Ovary (tissue), 9 donors: ENCODE results near the gene PHF14. TPM values are rescaled to one million over a fixed set of nuclear protein-coding genes. Genes with fewer than 3 reads are reported as not detected.

Experiments used
- DNase-seq, 5 donors: peaks; one replicate each; pipeline ENCODE4 v3.0.0-alpha.2; 2019 to 2020
- H3K27ac ChIP-seq, 2 donors: fragments of 200-600 bp; one replicate each; pipeline versions ENCODE4 v1.5.1 to v1.8.0; 2019 to 2022
- H3K27me3 ChIP-seq: fragments of 200-600 bp; one replicate; pipeline ENCODE4 v1.8.0; 2022
- H3K36me3 ChIP-seq: fragments of 200-600 bp; sonication (generic); one replicate; pipeline ENCODE4 v1.5.1; 2019
- H3K4me1 ChIP-seq: one replicate; pipeline ENCODE4 v1.8.1; 2013; ENCODE audit warnings: mild to moderate bottlenecking, moderate library complexity; ENCODE audit not compliant: insufficient read depth
- H3K4me3 ChIP-seq: fragments of 200-600 bp; sonication (generic); one replicate; pipeline ENCODE4 v1.5.1; 2017
- H3K9me3 ChIP-seq, 2 donors: fragments of 200-600 bp in 1 of 2; sonication (generic) in 1 of 2; one replicate each; pipeline versions ENCODE4 v1.5.1 to v1.8.1; 2013 to 2019; ENCODE audit warnings: mild to moderate bottlenecking in 1 of 2, moderate library complexity in 1 of 2
- EP300 ChIP-seq: sonication (generic); formaldehyde crosslinking; IDR thresholded peaks from one replicate; pipeline ENCODE4 v1.6.1; 2017; ENCODE audit warnings: antibody characterized with exemption
- POLR2A ChIP-seq: fragments of 450-650 bp; IDR thresholded peaks from one replicate; pipeline ENCODE4 v1.6.1; 2017; ENCODE audit warnings: antibody characterized with exemption, mild to moderate bottlenecking, moderate library complexity
- WGBS, 3 donors: extraction: QIAGEN DNeasy Blood & Tissue Kit in 1 of 3; methylation state at CpG; one replicate each; pipeline versions ENCODE4 v1.1.5 to v1.1.7; 2013 to 2017; 5-methylcytosine and 5-hydroxymethylcytosine counted together
- intact Hi-C, 4 donors: fragments of 100-400 bp; cut with DNase I; formaldehyde crosslinking; loops; one replicate each; pipeline versions ENCODE4 v1.11.0 to v1.15.1; 2022 to 2023
- polyA plus RNA-seq, 2 donors: library from polyadenylated mRNA; stranded (reverse); fragments of 200-250 nt in 1 of 2; fragments of 350-450 nt in 1 of 2; fragmentation: Illumina TruSeq in 1 of 2; extraction: RNeasy Lipid Tissue Mini Kit (QIAGEN cat#74804) in 1 of 2; gene quantifications; one replicate each; pipeline ENCODE4 v1.2.3, GENCODE V29; 2013 to 2014
- total RNA-seq, 7 donors: library from RNA; depleted of rRNA in 2 of 7; stranded (reverse); fragments of >200 nt in 2 of 7; fragmentation: NEBNext Ultra II Directional in 3 of 7; extraction: Animal tissue kit (Norgen Biotek cat#: 25700) in 3 of 7; gene quantifications; one replicate each; pipeline versions ENCODE4 v1.1.0 to v1.2.4, GENCODE V29; 2016 to 2023
- TF ChIP-seq, protein P1 (sequence below), 3 donors: fragments of 450-650 bp in 2 of 3; fragments of 200-600 bp in 1 of 3; IDR thresholded peaks; one replicate each; pipeline versions ENCODE4 v1.5.1 to v1.8.0; 2016 to 2022; ENCODE audit warnings: antibody characterized with exemption in 3 of 3, mild to moderate bottlenecking in 1 of 3
- donor health status: DM: no; HTN: no; CAD: no; lungs with moderate emphysema.
- donor health status: DM: no; HTN: no; CAD: no.
- donor health status: Bipolar disorder and iron deficiency.
- donor health status: DM: yes; HTN: yes; CAD: no.
- donor health status: DM: no; HTN: no; CAD: no.
- donor health status: DM: yes; HTN: yes; CAD: no.

PHF14 gene
- total and polyA plus RNA-seq, 9 donors: 20.2 to 41.8 (median 32.0) TPM

DNA sequence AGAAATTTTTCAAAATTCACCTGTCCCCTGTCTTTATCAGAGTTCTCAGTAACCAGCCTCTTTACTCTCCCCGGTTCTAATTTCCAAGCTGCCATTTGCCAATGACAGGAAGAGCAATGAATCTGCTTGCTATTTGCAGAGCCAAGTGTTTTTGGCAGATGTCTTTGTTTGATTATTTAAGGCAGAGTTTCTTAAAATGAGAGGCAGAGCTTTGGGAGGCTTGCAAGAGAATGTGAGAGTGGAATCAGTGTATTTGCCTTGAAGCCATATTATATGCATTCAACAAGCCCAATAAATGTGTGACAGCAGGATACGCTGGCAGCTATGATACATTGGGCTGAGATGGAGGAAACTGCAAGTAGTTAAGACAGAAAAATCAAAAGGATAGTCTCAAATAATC, 196.5 kb downstream of the PHF14 start:
- H3K27ac ChIP-seq: no peak overlapping the region
- no peak for TF ChIP-seq POLR2A
- no peak for TF ChIP-seq EP300
- TF ChIP-seq, protein P1, sequence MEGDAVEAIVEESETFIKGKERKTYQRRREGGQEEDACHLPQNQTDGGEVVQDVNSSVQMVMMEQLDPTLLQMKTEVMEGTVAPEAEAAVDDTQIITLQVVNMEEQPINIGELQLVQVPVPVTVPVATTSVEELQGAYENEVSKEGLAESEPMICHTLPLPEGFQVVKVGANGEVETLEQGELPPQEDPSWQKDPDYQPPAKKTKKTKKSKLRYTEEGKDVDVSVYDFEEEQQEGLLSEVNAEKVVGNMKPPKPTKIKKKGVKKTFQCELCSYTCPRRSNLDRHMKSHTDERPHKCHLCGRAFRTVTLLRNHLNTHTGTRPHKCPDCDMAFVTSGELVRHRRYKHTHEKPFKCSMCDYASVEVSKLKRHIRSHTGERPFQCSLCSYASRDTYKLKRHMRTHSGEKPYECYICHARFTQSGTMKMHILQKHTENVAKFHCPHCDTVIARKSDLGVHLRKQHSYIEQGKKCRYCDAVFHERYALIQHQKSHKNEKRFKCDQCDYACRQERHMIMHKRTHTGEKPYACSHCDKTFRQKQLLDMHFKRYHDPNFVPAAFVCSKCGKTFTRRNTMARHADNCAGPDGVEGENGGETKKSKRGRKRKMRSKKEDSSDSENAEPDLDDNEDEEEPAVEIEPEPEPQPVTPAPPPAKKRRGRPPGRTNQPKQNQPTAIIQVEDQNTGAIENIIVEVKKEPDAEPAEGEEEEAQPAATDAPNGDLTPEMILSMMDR (IDR thresholded peaks at IDR 0.05): no peak
- DNase-seq: no peak

DNA sequence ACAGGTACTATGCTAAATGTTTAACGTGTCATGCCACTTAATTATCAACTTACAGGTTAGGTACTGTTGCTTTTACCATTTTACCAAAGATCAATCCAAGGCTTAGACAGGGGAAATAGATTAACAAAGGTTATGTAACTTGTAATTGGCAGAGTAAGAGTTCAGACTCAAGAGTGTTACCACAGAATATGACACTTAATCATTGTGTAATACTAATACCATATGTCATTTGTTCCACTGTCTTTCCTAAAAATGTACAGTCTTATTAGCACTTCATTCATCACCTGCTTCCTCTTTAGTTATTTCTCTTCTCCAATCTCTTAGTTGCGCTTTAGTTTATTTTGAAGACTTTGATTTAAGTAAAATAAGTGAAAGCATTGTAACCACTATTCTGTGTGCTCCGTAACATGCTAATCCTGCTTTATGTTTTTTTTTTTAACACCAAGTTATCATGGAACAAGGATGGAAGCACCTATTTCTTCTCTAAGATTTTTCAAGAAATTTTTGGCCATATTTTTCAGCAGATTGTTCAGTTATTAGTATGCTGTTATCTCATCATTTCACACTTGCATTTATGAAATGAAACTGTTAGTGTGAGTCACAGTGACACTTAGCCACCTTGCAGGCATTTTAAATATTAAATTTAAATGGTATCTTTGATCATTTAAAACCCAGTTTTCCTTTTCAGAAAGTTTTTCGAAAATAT, 197.3 kb downstream of the PHF14 start:
- H3K36me3 ChIP-seq: no peaks in the 10 kb centered on the region
- WGBS, 3 donors: 96 to 97% (median 96%) methylated on average over 4 of the region's 4 CpGs

More for the DNA sequence above, 196.5 kb downstream of the PHF14 start:
- intact Hi-C loops: no loop called here
- Histone ChIP-seq H3K4me3 (no peak overlapping the region), H3K36me3 (no peaks in the 10 kb centered on the region), H3K4me1 (no peaks in the 10 kb centered on the region), H3K27me3 (no peaks in the 10 kb centered on the region), H3K9me3 (no peaks in the 10 kb centered on the region)
- WGBS, 3 donors: 57 to 64% (median 60%) methylated on average over 2 of the region's 2 CpGs

DNA sequence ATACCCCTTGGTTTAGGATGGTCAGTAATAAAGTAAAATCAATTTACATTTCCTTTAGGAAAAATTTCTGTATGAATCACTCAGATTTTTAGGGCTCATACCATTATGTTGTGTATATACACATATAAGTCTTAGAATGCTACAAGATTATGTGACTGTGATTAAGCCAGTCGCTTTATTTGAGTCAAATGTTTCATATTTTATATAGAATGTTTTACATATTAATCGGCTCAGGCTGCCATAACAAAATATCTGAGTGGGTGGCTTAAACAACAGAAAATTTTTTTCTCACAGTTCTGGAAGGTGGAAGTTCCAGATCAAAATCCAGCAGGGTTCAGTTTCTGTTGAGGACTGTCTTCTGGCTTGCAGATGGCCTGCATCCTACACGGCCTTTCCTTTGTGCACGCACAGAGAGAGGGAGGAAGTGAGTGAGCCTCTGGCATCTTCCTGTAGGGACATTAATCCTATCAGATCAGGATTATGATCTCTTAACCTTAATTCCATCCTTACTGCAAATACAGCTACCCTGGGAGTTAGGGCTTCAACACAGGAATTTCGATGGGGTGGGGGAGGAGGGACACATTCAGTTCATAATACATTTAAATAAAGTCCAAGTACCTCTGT, 198.0 kb downstream of the PHF14 start:
- Histone ChIP-seq H3K27ac (no peak overlapping the region), H3K9me3 (no peaks in the 10 kb centered on the region), H3K4me1 (no peaks in the 10 kb centered on the region), H3K4me3 (no peak overlapping the region), H3K36me3 (no peaks in the 10 kb centered on the region), H3K27me3 (no peaks in the 10 kb centered on the region)
- DNase-seq: no peak
- TF ChIP-seq EP300 (no peak), POLR2A (no peak)
- TF ChIP-seq, protein P1 (IDR thresholded peaks at IDR 0.05): no peak
- WGBS, 3 donors: 77 to 89% (median 80%) methylated on average over 5 of the region's 5 CpGs
- intact Hi-C loops: no loop called here

More for the DNA sequence above, 197.3 kb downstream of the PHF14 start:
- no peaks in the 10 kb centered on the region for H3K4me1 ChIP-seq
- intact Hi-C loops: no loop called here
- H3K27ac ChIP-seq: no peak overlapping the region
- H3K27me3 ChIP-seq: no peaks in the 10 kb centered on the region
- no peak for TF ChIP-seq EP300
- TF ChIP-seq, protein P1 (IDR thresholded peaks at IDR 0.05): no peak
- TF ChIP-seq POLR2A: no peak
- H3K9me3 ChIP-seq: no peaks in the 10 kb centered on the region
- DNase-seq: no peak
- H3K4me3 ChIP-seq: no peak overlapping the region

DNA sequence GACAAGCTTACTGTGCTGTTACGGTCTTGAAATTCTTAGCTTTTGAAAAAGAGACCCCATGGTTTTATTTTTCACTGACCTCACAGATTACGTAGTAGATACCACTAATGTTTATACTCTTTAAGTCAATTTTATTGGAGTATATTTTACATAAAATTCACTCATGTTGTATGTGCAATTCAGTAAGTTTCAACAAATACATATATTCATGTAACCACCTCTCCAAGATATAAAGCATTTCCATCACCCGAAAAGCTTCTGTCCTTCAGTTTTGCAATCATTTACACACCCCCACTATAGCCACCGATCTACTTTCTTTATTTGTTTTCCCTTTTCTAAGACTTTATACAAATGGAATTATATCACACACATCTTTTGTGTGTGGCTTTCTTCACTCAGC, 199.2 kb downstream of the PHF14 start:
- H3K4me1 ChIP-seq: no peaks in the 10 kb centered on the region
- H3K27me3 ChIP-seq: no peaks in the 10 kb centered on the region
- H3K36me3 ChIP-seq: no peaks in the 10 kb centered on the region
- intact Hi-C loops: no loop called here
- no peak overlapping the region for H3K4me3 ChIP-seq
- no peak for TF ChIP-seq EP300
- TF ChIP-seq, protein P1 (IDR thresholded peaks at IDR 0.05): no peak
- no peak for TF ChIP-seq POLR2A
- no peaks in the 10 kb centered on the region for H3K9me3 ChIP-seq
- WGBS, 3 donors: 93 to 97% (median 93%) methylated on average over 4 of the region's 4 CpGs
- H3K27ac ChIP-seq: no peak overlapping the region
- no peak for DNase-seq
